H1 (cell line): Measurements from ENCODE around the gene PEAK3.

Source experiments
- BRCA1 ChIP-seq: IDR thresholded peaks from 2 replicates; pipeline ENCODE4 v1.6.1; 2012; ENCODE audit warnings: low read depth, low read length, improper control_type of control experiment
- GABPA ChIP-seq: IDR thresholded peaks from 2 replicates; pipeline ENCODE4 v1.6.1; 2011; ENCODE audit warnings: mild to moderate bottlenecking, low read length, moderate library complexity, borderline replicate concordance; ENCODE audit not compliant: insufficient read depth
- JUND ChIP-seq: IDR thresholded peaks from 2 replicates; pipeline ENCODE4 v1.6.1; 2011; ENCODE audit warnings: mild to moderate bottlenecking, improper control_type of control experiment, low read length
- PHF8 ChIP-seq: fragments of 200-600 bp; sonication (generic); conservative IDR thresholded peaks from 2 replicates; pipeline ENCODE4 v1.7.1; 2012; ENCODE audit warnings: low read depth, mild to moderate bottlenecking, inconsistent platforms, low read length, moderate library complexity
- RAD21 ChIP-seq, 2 experiments: IDR thresholded peaks in 1 of 2; conservative IDR thresholded peaks in 1 of 2; 2 replicates each; pipeline ENCODE4 v1.6.1; 2011; ENCODE audit warnings: low read depth in 2 of 2, low read length in 2 of 2, improper control_type of control experiment in 1 of 2, inconsistent platforms in 1 of 2, mild to moderate bottlenecking in 1 of 2, moderate library complexity in 1 of 2
- RFX5 ChIP-seq: IDR thresholded peaks from 2 replicates; pipeline ENCODE4 v1.6.1; 2011; ENCODE audit warnings: low read depth, low read length, improper control_type of control experiment, borderline replicate concordance
- SIN3A ChIP-seq, 2 experiments: IDR thresholded peaks in 1 of 2; conservative IDR thresholded peaks in 1 of 2; 2 replicates each; pipeline ENCODE4 v1.6.1; 2011 to 2012; ENCODE audit warnings: low read length in 2 of 2, improper control_type of control experiment in 1 of 2, low read depth in 1 of 2, mild to moderate bottlenecking in 1 of 2
- SP4 ChIP-seq: IDR thresholded peaks from 2 replicates; pipeline ENCODE4 v1.6.1; 2012; ENCODE audit warnings: low read length, inconsistent platforms
- TCF12 ChIP-seq: IDR thresholded peaks from 2 replicates; pipeline ENCODE4 v1.6.1; 2011; ENCODE audit warnings: low read depth, mild to moderate bottlenecking, low read length
- TF ChIP-seq, protein P1 (sequence below), 3 experiments: IDR thresholded peaks; 1 replicate in 2 of 3; 2 replicates in 1 of 3; pipeline versions ENCODE4 v1.5.1 to v1.6.1; 2011; ENCODE audit warnings: low read length in 3 of 3, mild to moderate bottlenecking in 3 of 3, inconsistent platforms in 2 of 3, low read depth in 1 of 3, moderate library complexity in 1 of 3; ENCODE audit not compliant: insufficient read depth in 1 of 3; ENCODE audit errors: control extremely low read depth in 1 of 3

- TF ChIP-seq, protein P1, sequence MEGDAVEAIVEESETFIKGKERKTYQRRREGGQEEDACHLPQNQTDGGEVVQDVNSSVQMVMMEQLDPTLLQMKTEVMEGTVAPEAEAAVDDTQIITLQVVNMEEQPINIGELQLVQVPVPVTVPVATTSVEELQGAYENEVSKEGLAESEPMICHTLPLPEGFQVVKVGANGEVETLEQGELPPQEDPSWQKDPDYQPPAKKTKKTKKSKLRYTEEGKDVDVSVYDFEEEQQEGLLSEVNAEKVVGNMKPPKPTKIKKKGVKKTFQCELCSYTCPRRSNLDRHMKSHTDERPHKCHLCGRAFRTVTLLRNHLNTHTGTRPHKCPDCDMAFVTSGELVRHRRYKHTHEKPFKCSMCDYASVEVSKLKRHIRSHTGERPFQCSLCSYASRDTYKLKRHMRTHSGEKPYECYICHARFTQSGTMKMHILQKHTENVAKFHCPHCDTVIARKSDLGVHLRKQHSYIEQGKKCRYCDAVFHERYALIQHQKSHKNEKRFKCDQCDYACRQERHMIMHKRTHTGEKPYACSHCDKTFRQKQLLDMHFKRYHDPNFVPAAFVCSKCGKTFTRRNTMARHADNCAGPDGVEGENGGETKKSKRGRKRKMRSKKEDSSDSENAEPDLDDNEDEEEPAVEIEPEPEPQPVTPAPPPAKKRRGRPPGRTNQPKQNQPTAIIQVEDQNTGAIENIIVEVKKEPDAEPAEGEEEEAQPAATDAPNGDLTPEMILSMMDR (IDR thresholded peaks at IDR 0.05; ENCODE audit: control extremely low read depth in 1 of 3, insufficient read depth in 1 of 3, low read depth in 1 of 3, low read length in 3 of 3): no peak
- TF ChIP-seq TCF12: no peak
- no peak for TF ChIP-seq GABPA
- no peak for TF ChIP-seq RAD21 (IDR thresholded peaks at IDR 0.05 in 1 of 2, conservative IDR thresholded peaks at IDR 0.05 in 1 of 2; ENCODE audit: low read depth in 2 of 2, low read length in 2 of 2)
- no peak for TF ChIP-seq SP4
- TF ChIP-seq RFX5: no peak
- TF ChIP-seq PHF8: no peak
- TF ChIP-seq SIN3A (conservative IDR thresholded peaks at IDR 0.05 in 1 of 2, IDR thresholded peaks at IDR 0.05 in 1 of 2; ENCODE audit: low read depth in 1 of 2, low read length in 2 of 2): no peak
- no peak for TF ChIP-seq JUND
- TF ChIP-seq BRCA1: no peak
Observed at GRCh38 chr19:2244125-2244411, 37.9 kb downstream of the PEAK3 start.
